Fibroblast of mammary gland (primary cell): ENCODE measurements around the gene PHLDB2.

ENCODE experiments used
- DNase-seq: peaks from one replicate; pipeline ENCODE4 v3.0.0-alpha.2; 2010; ENCODE audit warnings: low read depth
- H3K4me3 ChIP-seq: 2 replicates; pipeline ENCODE4 v1.5.1; 2011; ENCODE audit warnings: low read depth, mild to moderate bottlenecking, low read length, moderate library complexity; ENCODE audit not compliant: control insufficient read depth
- CTCF ChIP-seq: conservative IDR thresholded peaks from 2 replicates; pipeline ENCODE4 v1.5.1; 2011; ENCODE audit warnings: low read depth, low read length, inconsistent platforms; ENCODE audit not compliant: control insufficient read depth, insufficient read depth

Gene PHLDB2

GRCh38 chr3:112007633-112008032, 148.6 kb downstream of the PHLDB2 start:
- no peak for TF ChIP-seq CTCF
- peak; percentile 62 for DNase-seq
- H3K4me3 ChIP-seq: no peak overlapping the region

GRCh38 chr3:112009670-112010069, 150.6 kb downstream of the PHLDB2 start:
- DNase-seq: no peak
- no peak for TF ChIP-seq CTCF

GRCh38 chr3:112010636-112011035, 151.6 kb downstream of the PHLDB2 start:
- TF ChIP-seq CTCF: no peak
- H3K4me3 ChIP-seq: no peak overlapping the region
- no peak for DNase-seq

More at GRCh38 chr3:112009670-112010069, 150.6 kb downstream of the PHLDB2 start:
- no peak overlapping the region for H3K4me3 ChIP-seq

GRCh38 chr3:112011376-112011940, 152.4 kb downstream of the PHLDB2 start:
- no peak for TF ChIP-seq CTCF
- no peak for DNase-seq
- H3K4me3 ChIP-seq: no peak overlapping the region

- TF ChIP-seq CTCF: no peak
- no peak overlapping the region for H3K4me3 ChIP-seq
- DNase-seq: no peak
Measured at GRCh38 chr3:112012205-112012992, 153.3 kb downstream of the PHLDB2 start.

GRCh38 chr3:112013058-112013783, 154.2 kb downstream of the PHLDB2 start:
- DNase-seq: peak; percentile 84
- H3K4me3 ChIP-seq: no peak overlapping the region
- peak; percentile 78 for TF ChIP-seq CTCF
